ENCODE results near the gene FBXW8.

Gene FBXW8

GRCh38 chr12:117018685-117019084 is 107.9 kb downstream of the FBXW8 start (continued):
- TF ChIP-seq POU6F1 (CRISPR knock-in tag; IDR thresholded peaks at IDR 0.05; ENCODE audit: borderline replicate concordance, low read depth) (no peak), OSR1 (CRISPR knock-in tag; IDR thresholded peaks at IDR 0.05) (no peak), ISL1 (CRISPR knock-in tag; IDR thresholded peaks at IDR 0.05) (no peak)

- TF ChIP-seq ZFP3 (CRISPR knock-in tag; IDR thresholded peaks at IDR 0.05) (no peak), CSRNP3 (CRISPR knock-in tag; IDR thresholded peaks at IDR 0.05) (no peak), ESRRG (CRISPR knock-in tag; IDR thresholded peaks at IDR 0.05) (no peak), ZNF565 (CRISPR knock-in tag; conservative IDR thresholded peaks at IDR 0.05; ENCODE audit: low read depth) (no peak), ISL1 (CRISPR knock-in tag; IDR thresholded peaks at IDR 0.05) (no peak), TOX (CRISPR knock-in tag; IDR thresholded peaks at IDR 0.05; ENCODE audit: borderline replicate concordance) (no peak), CREB5 (CRISPR knock-in tag; IDR thresholded peaks at IDR 0.05; ENCODE audit: low read depth) (no peak), GLIS3 (CRISPR knock-in tag; IDR thresholded peaks at IDR 0.05) (no peak), CSDC2 (CRISPR knock-in tag; IDR thresholded peaks at IDR 0.05) (no peak), TCF4 (CRISPR knock-in tag; IDR thresholded peaks at IDR 0.05; ENCODE audit: borderline replicate concordance) (no peak), TSHZ2 (CRISPR knock-in tag; IDR thresholded peaks at IDR 0.05) (no peak), OSR1 (CRISPR knock-in tag; IDR thresholded peaks at IDR 0.05) (no peak), PPARA (CRISPR knock-in tag; IDR thresholded peaks at IDR 0.05; ENCODE audit: borderline replicate concordance) (no peak), BACH2 (CRISPR knock-in tag; IDR thresholded peaks at IDR 0.05; ENCODE audit: borderline replicate concordance) (no peak), SNAI2 (CRISPR knock-in tag; IDR thresholded peaks at IDR 0.05) (no peak), ZC3H10 (CRISPR knock-in tag; IDR thresholded peaks at IDR 0.05) (no peak), ZFP30 (CRISPR knock-in tag; IDR thresholded peaks at IDR 0.05) (no peak), POU6F1 (CRISPR knock-in tag; IDR thresholded peaks at IDR 0.05; ENCODE audit: borderline replicate concordance, low read depth) (no peak), ZNF8 (CRISPR knock-in tag; IDR thresholded peaks at IDR 0.05) (no peak), RARB (CRISPR knock-in tag; IDR thresholded peaks at IDR 0.05) (no peak)
- no peak for ATAC-seq
These were observed 109.1 kb downstream of the FBXW8 start for GRCh38 chr12:117019866-117020265.

- TF ChIP-seq ZC3H10 (CRISPR knock-in tag; IDR thresholded peaks at IDR 0.05) (no peak), POU6F1 (CRISPR knock-in tag; IDR thresholded peaks at IDR 0.05; ENCODE audit: borderline replicate concordance, low read depth) (no peak), CSRNP3 (CRISPR knock-in tag; IDR thresholded peaks at IDR 0.05) (no peak), ESRRG (CRISPR knock-in tag; IDR thresholded peaks at IDR 0.05) (no peak), ISL1 (CRISPR knock-in tag; IDR thresholded peaks at IDR 0.05) (no peak), PPARA (CRISPR knock-in tag; IDR thresholded peaks at IDR 0.05; ENCODE audit: borderline replicate concordance) (no peak), PATZ1 (CRISPR knock-in tag; IDR thresholded peaks at IDR 0.05; ENCODE audit: borderline replicate concordance) (no peak)
- ATAC-seq: no peak
These were observed 109.9 kb downstream of the FBXW8 start for GRCh38 chr12:117020536-117021220.
